AG04450 (cell line): ENCODE results near the gene C11orf58. TPM values are rescaled to one million over a fixed set of nuclear protein-coding genes. Genes with fewer than 3 reads are reported as not detected.

Experiments used
- CTCF ChIA-PET: fragments of 300-600, 350-600 bp; formaldehyde crosslinking; extraction: SDS; loops from one replicate; lab custom pipeline; 2022; ENCODE audit warnings: antibody characterized with exemption, inconsistent platforms; lab: Charles Lee
- POLR2A ChIA-PET: fragments of 350-600 bp; formaldehyde crosslinking; extraction: SDS; loops from one replicate; lab custom pipeline; 2021; ENCODE audit warnings: antibody characterized with exemption, inconsistent platforms; lab: Yijun Ruan, JAX
- DNase-seq: peaks from one replicate; pipeline ENCODE4 v3.0.0-alpha.2; 2011; ENCODE audit warnings: low read depth, low spot score
- H3K27ac ChIP-seq: one replicate; pipeline ENCODE4 v1.5.1; 2012; ENCODE audit warnings: low read depth, low read length, control low read depth
- H3K27me3 ChIP-seq: one replicate; pipeline ENCODE4 v1.6.0; 2012; ENCODE audit warnings: low read length; ENCODE audit not compliant: control insufficient read depth, insufficient read depth
- H3K4me3 ChIP-seq: 2 replicates; pipeline ENCODE4 v1.5.1; 2011; ENCODE audit warnings: mild to moderate bottlenecking, low read depth, low read length, control low read depth
- H3K9me3 ChIP-seq: 2 replicates; pipeline ENCODE4 v1.5.1; 2012; ENCODE audit warnings: low read length; ENCODE audit not compliant: control insufficient read depth, insufficient read depth
- CTCF ChIP-seq: IDR thresholded peaks from 2 replicates; pipeline ENCODE4 v1.5.1; 2011; ENCODE audit warnings: low read depth, low read length, control low read depth, inconsistent platforms
- polyA plus RNA-seq: library from polyadenylated mRNA; depleted of rRNA; stranded (reverse); fragments of >200 nt; gene quantifications from 2 replicates; pipeline ENCODE4 v1.2.3, GENCODE V29; 2011

Gene C11orf58
- polyA plus RNA-seq, 1 experiment, result 215 TPM

GRCh38 chr11:16775614-16776283, 37.3 kb downstream of the C11orf58 start:
- no peaks in the 10 kb centered on the region for H3K9me3 ChIP-seq
- POLR2A ChIA-PET, result no interaction called here
- no peak overlapping the region for H3K27ac ChIP-seq
- DNase-seq, result no peak
- no peak for TF ChIP-seq CTCF
- peaks cover 18% of the 10 kb centered on the region for H3K27me3 ChIP-seq
- CTCF ChIA-PET, result no interaction called here
- no peak overlapping the region for H3K4me3 ChIP-seq

GRCh38 chr11:16776711-16777612, 38.5 kb downstream of the C11orf58 start:
- H3K4me3 ChIP-seq, result no peak overlapping the region
- no peak for DNase-seq
- ChIA-PET CTCF (interaction anchor here (0.6 to 1.4 kb wide), 2 partner anchors 8 to 12 kb away, joined by 3 to 11 read pairs; no protein-coding TSS in a partner anchor), POLR2A (no interaction called here)
- peaks cover 13% of the 10 kb centered on the region for H3K27me3 ChIP-seq
- H3K27ac ChIP-seq, result no peak overlapping the region
- H3K9me3 ChIP-seq, result no peaks in the 10 kb centered on the region
- no peak for TF ChIP-seq CTCF

- no peak for TF ChIP-seq CTCF
- POLR2A ChIA-PET, result no interaction called here
- DNase-seq, result no peak
- CTCF ChIA-PET, result interaction anchor here (1.4 kb wide), 1 partner anchor 8 kb away, joined by 11 read pairs; no protein-coding TSS in a partner anchor
- H3K9me3 ChIP-seq, result no peaks in the 10 kb centered on the region
- no peak overlapping the region for H3K4me3 ChIP-seq
- H3K27me3 ChIP-seq, result peaks cover 13% of the 10 kb centered on the region
- no peak overlapping the region for H3K27ac ChIP-seq
Observed at GRCh38 chr11:16777613-16777975, 39.1 kb downstream of the C11orf58 start.

GRCh38 chr11:16778286-16778685, 39.8 kb downstream of the C11orf58 start:
- no peak overlapping the region for H3K4me3 ChIP-seq
- POLR2A ChIA-PET, result no interaction called here
- H3K27ac ChIP-seq, result no peak overlapping the region
- no peak for DNase-seq
- no peaks in the 10 kb centered on the region for H3K9me3 ChIP-seq
- peaks cover 12% of the 10 kb centered on the region for H3K27me3 ChIP-seq
- TF ChIP-seq CTCF, result no peak
- CTCF ChIA-PET, result no interaction called here

- H3K27me3 ChIP-seq, result peaks cover 6% of the 10 kb centered on the region
- H3K27ac ChIP-seq, result no peak overlapping the region
- no peak for TF ChIP-seq CTCF
- no peaks in the 10 kb centered on the region for H3K9me3 ChIP-seq
- DNase-seq, result no peak
- ChIA-PET CTCF (no interaction called here), POLR2A (no interaction called here)
- H3K4me3 ChIP-seq, result no peak overlapping the region
Observed at GRCh38 chr11:16778876-16779275, 40.4 kb downstream of the C11orf58 start.
